GM18861 (cell line): Measurements from ENCODE around the gene VSIG4.

Experiments
- ATAC-seq: cut with Tn5 transposase; IDR thresholded peaks from one replicate; pipeline ENCODE4 v1.9.1; 2021; ENCODE audit not compliant: unreplicated experiment

Gene VSIG4

DNA sequence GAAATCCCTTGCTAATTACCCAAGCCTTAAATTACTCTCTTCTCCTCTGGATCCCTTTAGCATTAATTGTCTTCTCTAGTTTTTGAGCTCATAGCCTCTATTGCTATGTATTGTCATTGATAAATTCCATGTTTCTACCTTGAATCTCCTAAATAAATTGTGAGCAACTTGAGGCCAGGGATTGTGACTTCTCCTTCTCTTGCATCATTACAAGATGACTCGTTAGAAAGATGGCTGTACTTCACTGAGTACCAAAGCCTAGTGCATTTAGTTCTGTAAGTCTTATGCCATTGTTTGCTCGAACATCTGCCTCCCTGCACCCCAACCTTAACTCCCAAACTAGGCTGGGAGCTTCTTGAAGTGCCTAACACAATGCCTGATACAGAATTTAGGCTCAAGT, 15.3 kb downstream of the VSIG4 start:
- ATAC-seq = no peak

DNA sequence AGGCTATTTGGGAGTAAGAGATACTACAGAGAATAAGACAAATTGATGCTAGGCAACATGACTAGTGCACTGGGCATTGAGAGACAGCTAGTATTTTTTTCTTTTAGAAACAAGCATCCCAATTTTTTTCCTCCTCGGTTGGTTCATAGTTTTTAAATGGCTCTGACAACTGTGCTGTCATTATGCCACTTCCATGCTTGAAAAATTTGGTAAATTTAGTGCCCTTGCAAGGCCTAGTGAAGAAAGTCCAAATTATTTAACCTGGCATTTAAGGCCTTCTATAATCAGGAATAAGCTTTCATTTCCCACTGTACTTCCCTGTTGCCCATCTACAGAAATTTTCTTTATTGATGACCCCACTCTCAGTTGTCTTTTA, 15.8 kb downstream of the VSIG4 start:
- no peak for ATAC-seq

GRCh38 chrX:66023385-66024091, 16.3 kb downstream of the VSIG4 start:
- ATAC-seq = no peak

- ATAC-seq = no peak
Measured at GRCh38 chrX:66022632-66023384, 17.1 kb downstream of the VSIG4 start.

DNA sequence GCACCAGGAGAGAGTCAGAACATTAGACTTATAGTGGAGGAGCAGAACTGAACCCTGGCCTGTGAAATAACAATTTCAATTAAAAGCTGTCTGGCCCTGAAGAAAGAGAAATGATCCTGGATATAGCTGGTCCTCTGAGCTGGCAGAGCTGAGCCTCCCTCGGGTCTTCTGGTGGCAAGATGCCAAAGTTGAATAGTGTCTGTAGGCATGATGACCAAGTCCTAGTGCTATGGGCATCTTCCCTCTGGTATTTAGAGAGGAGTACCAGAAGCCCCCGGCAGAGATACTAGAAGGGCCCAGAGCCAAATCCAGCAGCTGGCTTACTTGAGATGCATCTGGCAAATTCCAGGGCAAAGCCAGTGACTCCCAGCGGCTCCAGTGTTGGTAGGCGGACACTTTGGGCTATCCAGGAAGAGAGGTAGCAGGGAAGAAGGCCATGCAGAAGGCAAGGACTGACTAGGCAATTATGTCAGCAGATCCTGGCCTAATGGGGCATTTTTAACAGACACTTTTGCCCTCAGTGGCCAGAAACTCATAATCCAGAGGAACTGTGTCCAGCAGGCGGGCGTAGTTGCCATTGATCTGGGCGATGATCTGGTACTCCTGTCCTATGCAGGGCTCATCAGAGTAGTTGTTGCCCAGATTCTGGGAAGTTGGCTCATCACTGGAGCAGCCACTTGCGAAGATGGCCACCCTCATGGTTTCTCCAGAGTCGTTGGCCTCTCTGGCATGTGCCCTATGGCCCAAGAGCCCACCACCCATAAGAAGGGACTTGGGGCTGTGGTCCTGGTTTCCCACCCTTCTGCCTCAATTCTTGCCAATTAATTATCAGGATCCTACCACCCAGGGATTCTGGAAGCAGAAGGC, 17.9 kb downstream of the VSIG4 start:
- ATAC-seq = no peak

DNA sequence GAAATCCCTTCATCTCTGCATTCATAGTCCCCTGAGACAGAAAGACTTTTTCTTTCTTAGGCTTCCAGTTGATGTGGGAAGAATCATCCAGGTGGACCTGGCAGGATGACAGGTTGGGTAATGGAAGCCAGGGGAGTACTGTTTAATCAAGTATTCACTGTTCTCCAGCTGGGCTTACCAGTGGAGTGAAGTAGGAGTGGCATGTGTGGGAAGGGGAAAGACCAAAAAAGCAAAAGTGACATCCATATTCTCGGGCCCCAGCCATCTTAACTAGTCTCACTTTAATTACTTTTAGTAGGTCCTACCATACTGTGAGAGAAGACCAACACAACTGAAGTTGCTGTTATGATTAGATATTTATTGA, 18.5 kb downstream of the VSIG4 start:
- no peak for ATAC-seq

GRCh38 chrX:66020631-66021334, 19.1 kb downstream of the VSIG4 start:
- no peak for ATAC-seq

GRCh38 chrX:66019974-66020373, 19.9 kb downstream of the VSIG4 start:
- no peak for ATAC-seq

DNA sequence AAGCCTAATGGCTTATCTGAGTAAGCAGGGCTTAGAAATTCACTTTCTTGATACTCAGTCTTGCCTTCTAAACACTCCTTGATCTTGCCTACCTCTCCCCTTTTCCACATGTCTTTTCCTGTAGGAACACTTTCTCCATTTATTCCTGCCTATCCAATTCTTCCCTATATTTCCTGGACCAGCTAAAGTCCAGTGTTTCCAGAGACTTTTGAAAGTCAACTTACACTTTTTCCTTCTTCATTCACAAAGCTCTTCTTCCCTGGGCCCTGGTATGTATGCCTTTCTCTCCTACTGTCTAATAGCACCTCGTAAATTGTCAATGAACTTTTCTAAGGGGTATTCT, 20.6 kb downstream of the VSIG4 start:
- no peak for ATAC-seq

GRCh38 chrX:66018585-66019309, 21.1 kb downstream of the VSIG4 start:
- no peak for ATAC-seq

- ATAC-seq = no peak
Measured at GRCh38 chrX:66017659-66018170, 22.2 kb downstream of the VSIG4 start.

- ATAC-seq = no peak
Measured at GRCh38 chrX:66016905-66017658, 22.8 kb downstream of the VSIG4 start.

- ATAC-seq = no peak
Measured at GRCh38 chrX:66015900-66016689, 23.8 kb downstream of the VSIG4 start.

DNA sequence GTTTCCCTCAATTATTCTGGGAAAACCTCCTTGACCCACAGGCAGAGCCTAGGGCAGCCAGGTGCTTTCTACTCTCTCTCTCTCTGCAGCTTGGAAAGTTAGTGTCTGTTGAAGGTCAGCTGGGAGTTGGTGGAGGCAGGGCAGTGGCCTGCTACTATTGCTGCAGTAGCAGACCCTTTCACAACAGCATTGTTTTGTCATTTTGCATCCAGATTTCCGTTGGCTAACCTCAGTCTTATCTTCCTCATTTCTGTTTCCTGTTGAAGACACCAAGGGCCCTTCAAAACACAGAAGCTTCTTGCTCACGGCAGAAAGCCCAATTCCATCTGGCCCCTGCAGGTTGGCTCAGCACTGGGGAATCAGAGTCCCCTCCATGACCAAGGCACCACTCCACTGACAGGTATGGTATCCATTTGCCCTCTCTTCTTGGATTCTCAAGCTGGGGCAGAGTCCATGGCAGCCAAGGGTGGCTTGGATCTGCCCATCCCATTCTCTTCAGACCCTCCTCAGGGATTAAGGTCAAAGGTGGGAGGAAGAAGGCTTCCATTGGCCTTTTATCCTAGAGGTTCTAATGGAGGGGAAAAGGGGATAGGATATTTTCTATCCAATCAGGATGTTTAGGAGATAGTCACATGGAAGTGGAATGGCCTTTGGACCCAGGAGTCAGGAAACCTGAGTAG, 24.6 kb downstream of the VSIG4 start:
- peak; percentile 43 for ATAC-seq

GRCh38 chrX:66014556-66014955, 25.3 kb downstream of the VSIG4 start:
- ATAC-seq = no peak

DNA sequence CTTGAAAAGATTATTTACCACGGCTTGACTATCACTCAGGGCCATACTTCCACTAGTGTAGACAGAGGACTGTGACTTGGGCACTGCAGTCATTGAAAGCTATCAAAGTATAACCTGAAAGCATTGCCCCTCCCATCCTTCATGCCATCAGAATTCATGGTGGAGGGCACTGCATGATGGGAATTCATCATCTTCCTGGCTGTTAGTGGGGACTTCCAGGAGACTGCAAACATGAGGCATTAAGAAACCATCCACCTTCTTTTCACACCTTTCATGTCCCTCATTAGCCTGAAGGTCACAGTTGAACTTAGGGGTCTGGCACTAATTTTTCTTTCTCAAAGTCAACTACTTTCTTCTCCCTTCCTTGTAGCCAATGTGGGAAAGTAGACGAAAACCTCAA, 25.8 kb downstream of the VSIG4 start:
- no peak for ATAC-seq

GRCh38 chrX:66013194-66013816, 26.6 kb downstream of the VSIG4 start:
- ATAC-seq = no peak

- ATAC-seq = peak; percentile 48
Measured at GRCh38 chrX:66012094-66012534, 27.8 kb downstream of the VSIG4 start.
